GM21390 (cell line): ENCODE measurements around the gene PCED1B.
"Not testable (repeated sequence)": the region's sequence is repeated elsewhere in the genome, so short reads cannot be mapped to it uniquely, and the experiment has no call there.

Experiments used
- ATAC-seq: cut with Tn5 transposase; IDR thresholded peaks from one replicate; pipeline ENCODE4 v1.9.1; 2021; ENCODE audit not compliant: unreplicated experiment

PCED1B gene

DNA sequence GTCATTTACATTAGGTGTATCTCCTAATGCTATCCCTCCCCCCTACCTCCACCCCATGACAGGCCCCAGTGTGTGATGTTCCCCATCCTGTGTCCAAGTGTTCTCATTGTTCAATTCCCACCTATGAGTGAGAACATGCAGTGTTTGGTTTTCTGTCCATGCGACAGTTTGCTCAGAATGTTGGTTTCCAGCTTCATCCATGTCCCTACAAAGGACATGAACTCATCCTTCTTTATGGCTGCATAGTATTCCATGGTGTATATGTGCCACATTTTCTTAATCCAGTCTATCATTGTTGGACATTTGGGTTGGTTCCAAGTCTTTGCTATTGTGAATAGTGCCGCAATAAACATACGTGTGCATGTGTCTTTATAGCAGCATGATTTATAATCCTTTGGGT is 37.9 kb downstream of the PCED1B start:
- not testable (repeated sequence) for ATAC-seq

DNA sequence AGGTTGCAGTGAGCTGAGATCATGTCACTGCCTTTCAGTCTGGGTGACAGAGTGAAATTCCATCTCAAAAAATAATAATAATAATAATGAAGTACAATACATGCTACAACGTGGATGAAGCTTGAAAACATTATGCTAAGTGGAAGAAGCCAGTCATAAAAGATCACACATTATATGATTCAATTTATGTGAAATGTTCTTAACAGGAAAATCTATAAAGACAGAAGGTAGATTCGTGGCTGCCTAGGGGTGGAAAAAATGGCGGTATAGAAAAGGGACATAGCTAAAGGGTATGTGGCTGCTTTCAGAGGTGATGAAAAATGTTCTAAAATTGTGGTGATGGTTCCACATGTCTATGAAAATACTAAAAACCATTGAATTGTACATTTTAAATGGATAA is 41.3 kb downstream of the PCED1B start:
- no peak for ATAC-seq

DNA sequence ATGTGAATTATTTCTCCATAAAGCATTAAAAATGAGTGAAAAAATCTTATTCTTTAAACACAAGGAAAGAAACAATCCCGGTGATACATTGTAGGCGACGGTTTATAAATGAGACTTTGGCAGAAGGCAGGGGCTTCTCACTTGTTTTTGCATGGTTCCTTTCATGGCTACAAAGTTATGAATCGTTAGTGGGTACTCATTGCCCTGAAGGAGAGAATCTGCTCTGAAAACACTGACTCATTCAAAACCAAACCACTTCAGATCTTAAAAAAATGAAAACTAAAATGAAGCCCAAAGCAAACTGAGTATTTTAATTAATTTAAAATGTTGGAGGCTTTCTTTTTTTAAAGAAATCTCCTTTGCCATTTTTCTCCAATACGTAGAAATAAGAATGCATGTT is 41.7 kb downstream of the PCED1B start:
- ATAC-seq: no peak

DNA sequence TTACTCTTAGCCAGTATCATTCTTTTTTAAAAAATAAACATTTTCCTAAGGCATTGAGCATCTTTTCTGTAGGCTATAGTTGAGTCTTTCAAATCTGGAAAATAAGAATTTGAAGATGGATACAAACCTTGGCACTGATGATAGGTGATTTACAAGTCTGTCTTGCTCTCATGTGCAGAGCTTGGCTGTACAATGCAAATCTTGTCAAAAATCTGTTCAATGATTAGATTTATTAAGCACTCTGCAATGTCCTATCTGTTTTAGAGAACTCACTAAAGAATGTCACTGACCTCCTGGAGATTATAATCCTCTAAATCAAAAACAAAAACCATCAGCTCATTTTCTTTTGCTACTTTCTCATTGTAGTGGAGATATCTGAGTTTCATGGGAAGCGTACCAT is 43.2 kb downstream of the PCED1B start:
- ATAC-seq: no peak

DNA sequence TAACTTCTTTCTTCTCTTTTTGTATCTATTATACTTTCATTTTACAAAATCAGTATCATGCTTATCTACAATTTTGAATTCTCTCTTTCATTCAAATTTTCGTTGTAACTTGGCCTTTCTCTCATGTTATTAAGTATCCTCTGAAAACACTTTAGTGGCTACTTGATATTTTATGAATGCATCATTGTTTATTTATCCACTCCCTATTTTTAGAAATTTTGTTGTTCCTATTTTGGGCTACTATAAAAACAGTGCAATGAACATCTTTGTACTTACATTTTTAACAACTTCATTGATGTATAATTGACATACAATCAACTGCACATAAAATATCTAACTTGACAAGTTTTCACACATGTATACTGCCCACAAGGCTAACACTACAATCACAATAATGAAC is 44.3 kb downstream of the PCED1B start:
- ATAC-seq: no peak

DNA sequence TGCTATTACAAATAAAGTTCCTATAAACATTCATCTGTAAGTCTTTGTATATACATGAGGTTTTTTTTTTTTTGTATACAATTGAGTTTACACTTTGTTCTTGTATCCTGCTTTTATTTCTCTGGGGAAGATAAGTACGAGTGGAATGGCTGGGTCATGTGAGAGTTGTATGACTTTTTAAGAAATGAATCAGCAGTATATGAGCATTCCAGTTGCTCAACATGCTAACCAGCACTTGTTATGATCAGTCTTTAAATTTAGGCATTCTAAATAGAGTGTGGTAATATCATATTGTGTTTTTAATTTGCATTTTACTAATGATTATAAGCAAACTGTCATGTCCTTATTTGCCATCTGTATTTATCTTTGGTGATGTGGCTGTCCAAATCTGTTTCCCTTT is 45.0 kb downstream of the PCED1B start:
- no peak for ATAC-seq

DNA sequence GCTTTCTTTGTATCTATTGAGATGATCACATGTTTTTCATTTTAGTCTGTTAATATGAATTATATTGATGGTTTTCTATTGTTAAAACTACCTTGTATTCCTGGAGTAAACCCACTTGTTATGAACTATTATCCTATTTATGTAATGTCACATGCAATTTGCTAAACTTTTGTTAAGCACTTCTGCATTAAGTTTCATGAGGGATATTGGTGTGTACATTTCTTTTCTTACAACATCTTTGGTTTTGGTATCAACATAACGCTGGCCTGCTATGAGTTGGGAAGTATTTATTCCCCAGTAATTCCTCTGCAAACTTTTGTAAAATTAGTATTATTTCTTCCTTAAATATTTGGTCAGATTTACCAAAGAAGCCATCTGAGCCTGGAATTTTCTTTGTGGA is 46.8 kb downstream of the PCED1B start:
- no peak for ATAC-seq

DNA sequence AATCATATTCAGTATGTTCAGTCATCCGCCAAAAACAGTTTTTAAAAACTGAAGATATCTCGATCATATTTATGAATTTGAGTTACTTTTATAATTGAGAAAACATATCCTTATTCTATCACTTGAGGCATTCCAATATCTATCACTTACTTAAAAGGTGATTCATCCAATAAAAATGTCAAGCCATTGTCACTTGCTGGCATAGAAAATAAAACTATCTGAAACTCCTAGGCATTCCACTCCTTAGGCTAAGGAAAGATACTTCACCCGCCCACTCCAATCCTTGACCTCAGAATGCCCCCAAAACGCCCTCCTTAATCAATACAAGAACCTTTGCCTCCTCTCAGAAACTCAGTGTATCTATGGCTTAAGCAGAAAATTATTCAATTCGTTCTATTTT is 51.6 kb downstream of the PCED1B start:
- no peak for ATAC-seq

DNA sequence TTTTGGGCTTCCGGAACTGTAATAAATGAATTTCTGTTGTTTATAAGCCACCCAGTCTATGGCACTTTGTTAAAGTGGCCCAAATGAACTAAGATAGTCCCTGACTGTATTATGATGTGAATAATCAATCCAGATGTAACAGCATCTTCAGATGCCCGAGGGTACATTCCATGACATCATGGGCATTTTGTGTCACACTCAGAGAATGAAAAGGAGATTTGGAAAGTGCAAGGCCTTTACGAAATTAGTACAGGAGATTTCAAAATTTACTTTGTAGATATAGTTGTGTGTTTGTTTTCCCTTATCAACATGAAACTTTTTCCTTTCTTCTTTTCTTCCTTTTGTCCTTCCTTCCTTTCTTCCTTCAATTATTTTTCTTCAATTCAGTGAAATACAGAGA is 54.6 kb downstream of the PCED1B start:
- ATAC-seq: no peak

DNA sequence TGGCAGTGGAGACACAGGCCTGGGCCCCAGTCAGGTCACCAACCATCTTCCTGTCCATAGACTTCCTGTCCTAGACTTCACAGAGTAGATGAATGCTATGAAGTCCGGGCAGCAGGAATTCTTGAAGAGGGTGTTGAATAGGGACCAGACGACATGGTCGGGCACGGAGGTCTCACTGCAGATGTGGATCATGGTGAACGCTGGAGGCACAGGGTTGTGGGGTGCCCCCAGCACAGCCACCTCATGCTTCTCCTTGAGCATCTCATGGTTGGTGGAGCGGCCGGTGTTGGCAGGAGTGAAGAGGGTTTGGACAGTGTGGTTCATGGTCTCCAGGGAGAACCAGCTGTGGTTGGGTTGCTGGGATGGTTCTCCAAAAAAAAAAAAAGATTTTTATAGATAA is 56.2 kb downstream of the PCED1B start:
- ATAC-seq: no peak

DNA sequence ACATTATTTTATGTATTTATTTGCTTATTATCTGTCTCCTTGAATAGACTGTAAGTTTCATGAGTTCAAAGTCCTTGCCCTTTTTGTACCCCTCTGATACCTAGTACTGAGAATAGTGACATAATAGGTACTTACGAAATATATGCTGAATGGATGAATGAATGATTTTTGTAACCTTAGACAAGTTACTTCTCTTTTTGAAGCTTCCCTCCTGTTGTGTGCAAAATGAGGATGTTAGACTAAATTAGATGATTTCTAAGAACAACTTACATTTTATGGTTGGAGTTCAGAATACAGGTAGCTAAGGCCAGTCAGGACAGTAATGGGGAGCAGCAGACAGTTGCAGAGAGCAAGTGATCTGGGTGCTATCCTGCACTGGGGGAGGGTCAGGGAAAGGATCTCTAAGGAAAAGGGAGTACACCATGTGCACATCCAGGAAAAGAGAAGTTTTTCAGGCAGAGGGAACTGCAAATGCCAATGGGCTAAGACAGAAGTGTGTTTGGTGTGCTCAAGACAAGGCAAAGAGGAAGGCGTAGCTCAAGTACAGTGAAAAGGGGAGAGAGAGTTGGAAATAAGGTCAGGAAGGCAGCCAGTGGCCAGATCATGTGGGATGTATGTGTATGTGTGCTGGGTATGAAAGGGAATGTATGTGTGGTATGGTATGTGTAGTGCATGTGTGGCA is 59.7 kb downstream of the PCED1B start:
- no peak for ATAC-seq

DNA sequence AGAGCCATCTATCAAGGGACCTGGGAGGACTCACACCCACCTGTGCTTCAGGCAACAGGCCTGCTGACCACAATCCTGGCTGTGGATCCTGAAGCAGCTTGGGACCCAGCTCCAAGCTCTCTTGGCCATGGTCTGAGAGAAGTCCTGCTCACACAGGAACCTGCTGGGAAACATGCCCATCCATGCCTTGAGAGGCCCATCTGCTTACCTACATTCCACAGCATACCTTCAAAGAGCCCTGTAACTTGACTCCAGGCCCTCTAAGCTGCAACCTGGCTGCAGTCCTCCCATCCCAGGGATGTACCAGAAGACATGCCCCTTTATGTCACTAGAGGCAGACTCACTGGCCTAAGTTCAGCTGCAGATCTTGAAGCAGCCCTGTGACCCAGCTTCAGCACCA is 62.0 kb downstream of the PCED1B start:
- no peak for ATAC-seq

DNA sequence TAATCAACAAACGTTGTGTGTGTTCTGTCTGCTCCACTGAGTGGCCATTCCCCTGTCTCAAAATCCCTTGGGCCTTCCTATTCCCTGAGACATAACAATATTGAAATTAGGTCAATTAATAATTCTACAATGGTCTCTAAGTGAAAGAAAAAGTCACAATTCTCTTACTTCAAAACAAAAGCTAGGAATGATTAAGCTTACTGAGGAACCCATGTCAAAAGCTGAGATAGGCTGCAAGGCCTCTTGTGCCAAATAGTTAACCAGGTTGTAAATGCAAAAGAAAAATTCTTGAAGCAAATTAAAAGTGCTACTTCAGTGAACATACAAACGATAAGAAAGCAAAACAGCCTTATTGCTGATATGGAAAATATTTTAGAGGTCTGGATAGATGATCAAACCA is 65.3 kb downstream of the PCED1B start:
- ATAC-seq: no peak

DNA sequence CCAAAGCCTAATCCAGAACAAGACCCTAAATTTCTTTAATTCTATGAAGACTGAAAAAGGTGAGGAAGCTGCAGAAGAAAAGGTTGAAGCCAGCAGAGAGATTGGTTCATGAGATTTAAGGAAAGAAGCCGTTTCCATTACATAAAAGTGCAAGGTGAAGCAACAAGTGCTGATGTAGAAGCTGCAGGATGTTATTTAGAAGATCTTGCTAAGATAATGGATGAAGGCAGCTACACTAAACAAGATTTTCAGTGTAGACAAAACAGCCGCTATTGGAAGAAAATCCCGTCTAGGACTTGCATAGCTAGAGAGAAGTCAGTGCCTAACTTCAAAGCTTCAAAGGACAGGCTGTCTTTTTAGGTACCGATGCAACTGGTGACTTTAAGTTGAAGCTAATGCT is 65.8 kb downstream of the PCED1B start:
- ATAC-seq: no peak

DNA sequence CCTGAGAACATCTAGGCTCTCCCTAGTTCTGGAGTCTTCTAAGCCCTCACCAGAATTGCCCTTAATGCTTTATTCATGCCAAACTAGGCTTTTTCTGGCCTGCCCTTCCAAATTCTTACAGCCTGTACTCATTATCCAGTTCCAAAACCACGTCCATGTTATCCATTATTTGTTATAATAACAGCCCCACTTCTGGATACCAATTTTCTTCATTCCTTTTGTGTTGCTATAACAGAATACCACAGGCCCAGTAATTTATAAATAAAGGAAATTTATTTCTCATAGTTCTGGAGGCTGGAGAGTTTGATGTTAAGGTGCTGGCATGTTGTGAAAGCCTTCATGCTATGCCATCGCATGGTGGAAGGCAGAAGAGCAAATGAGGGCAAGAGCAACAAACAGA is 68.3 kb downstream of the PCED1B start:
- ATAC-seq: no peak

DNA sequence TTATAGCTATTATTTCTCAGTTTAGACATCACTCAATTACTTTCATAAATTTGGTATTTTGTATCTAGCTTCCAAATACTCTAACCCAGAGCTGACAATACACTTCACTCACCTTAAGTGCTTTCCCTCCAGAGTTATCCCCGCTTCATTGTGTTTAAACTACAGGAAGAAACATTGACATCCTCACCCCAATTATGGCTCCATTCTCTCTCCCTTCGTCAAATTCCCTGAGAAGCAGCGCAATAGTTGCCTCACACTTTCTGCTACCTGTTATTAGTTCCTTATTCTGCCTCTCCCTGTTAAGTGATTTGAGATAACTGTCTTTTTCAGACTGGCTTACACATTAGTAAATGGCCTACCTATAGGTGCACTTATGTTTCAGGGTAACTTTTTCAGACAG is 69.7 kb downstream of the PCED1B start:
- no peak for ATAC-seq

DNA sequence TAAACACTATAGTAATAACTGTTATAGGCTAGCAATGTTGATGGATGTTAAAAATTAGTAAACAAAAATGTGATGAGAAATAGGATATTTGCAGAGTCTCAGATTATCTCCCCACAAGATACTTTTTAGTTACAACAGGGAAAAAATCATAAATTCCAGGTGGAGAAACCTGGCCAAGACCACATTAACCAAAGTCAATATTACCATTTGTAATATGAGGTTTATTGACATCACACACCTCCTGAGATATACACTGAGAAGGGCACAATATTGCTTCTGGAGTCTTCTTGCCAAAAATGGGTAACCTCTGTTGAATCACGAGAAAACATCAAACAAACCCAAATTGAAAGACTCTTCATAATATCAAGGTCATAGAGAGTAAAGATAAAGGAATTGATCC is 72.7 kb downstream of the PCED1B start:
- ATAC-seq: no peak

DNA sequence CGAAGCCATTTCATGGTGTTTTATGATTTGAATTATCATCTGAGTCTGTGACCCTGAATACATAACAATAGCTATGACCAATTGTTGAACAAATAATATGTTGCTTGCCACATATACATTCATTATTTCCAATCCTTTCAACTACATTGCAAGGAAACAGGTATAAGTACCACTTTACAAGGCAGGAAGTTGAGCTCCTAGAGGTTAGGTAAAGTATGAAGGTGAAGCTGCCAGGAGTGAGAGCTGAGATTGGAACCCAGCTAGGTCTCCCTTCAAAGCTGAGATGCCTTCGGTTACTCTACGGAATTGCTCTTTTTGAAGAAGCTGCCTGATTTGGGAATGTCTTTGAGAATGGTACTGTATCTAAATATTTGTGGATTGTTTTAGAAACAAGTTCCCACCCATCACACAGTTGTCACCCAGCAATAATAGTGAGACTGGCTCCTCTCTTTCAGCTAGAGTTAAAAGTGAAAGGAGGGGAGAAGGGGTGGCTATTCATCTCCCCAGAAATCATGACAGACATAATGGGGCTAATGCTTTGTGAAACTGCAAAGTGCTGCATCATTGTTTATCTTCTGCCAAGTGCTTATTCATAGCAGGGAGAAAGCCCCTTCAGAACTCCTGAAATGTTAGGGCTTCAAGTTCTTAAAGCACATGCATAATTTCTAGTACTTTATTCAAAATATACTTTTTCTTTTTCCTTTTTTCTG is 76.2 kb downstream of the PCED1B start:
- ATAC-seq: no peak

DNA sequence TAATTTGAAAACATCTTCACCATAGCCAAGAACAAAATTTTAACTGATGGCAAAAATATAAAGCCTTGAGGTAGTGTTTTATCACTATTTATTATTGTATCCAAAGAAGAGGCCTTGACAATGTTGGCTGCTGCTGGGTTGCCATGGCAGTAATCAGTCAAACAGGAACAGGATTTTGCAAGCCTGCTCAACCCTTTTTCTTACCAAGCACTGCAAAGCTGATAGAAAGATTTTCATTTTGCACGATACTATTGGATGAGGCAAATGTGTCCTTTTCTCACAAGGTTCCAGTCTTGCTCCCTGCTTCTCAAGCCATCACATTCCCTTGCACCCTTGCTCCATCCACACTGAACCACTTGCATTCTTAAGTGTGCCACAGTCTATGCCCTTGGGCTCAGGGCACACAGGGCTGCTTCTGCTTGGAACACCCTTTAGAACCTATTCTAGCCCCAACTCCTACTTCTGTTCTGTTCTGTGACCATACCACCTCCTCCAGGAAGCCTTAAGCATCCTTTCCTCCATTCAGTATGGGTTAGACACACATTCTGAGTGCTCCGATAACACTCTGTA is 76.8 kb downstream of the PCED1B start:
- ATAC-seq: no peak

DNA sequence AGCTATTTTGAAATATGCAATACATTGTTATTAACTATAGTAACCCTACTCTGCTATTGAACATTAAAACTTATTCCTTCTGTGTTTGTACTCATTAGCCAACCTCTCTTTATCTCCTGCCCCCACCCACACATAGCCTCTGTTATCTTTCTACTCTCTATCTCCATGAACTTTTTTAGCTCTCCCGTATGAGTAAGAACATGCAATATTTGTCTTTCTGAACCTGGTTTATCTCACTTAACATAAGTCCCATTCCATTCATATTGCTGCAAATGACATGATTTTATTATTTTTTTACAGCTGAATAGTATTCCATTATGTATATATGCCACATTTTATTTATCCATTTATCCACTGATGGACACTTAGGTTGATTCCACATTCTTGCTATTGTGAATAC is 79.4 kb downstream of the PCED1B start:
- no peak for ATAC-seq

DNA sequence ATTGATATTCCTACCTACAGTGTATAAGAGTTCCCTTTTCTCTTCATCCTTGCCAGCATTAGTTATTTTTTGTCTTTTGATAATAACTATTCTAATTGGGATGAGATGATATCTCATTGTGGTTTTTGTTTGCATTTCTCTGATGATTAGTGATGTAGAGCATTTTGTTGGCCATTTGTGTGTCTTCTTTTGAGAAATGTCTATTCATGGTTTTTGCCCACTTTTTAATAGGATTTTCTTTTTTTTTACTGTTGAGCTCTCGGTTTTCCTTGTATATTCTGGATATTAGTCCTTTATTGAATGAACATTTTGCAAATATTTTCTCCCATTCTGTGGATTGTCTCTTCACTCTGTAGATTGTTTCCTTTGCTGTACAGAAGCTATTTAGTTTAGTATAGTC is 79.9 kb downstream of the PCED1B start:
- ATAC-seq: no peak

DNA sequence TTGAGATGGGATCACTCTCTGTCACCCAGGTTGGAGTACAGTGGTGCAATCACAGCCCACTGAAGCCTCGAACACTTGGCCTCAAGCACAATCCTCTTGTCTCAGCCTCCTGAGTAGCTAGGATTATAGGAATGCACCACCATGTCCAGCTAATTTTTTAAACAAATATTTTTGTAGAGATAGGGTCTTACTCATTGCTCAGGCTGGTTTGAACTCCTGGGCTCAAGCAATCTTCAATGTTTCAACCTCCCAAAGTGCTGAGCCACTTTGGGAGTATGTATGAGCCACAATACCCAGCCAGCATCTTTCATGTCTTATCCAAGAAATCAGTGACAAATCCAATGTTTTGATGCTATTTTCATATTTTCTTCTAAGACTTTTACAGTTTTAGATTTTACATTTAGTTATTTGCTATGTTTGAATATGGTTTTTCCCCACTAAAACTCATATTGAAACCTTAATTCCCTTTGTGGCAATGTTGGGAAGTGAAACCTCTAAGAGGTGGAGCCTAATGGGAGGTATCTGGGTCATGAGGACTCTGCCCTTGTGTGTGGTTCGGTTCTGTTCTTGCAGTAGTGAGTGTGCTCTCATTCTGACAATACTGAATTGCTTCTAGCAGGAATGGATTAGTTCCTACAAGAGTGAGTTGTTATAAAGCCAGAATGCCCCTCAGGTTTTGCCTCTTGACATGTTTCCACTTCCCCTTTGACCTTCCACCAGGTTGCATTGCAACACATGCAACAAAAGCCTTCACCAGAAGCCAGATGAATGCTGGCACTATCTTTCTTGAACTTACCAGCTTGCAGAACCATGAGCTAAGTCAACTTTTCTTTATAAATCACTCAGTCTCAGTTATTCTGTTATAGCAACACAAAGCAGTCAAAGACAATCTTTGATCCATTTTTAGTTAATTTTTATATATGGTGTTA is 81.2 kb downstream of the PCED1B start:
- no peak for ATAC-seq
